Measurements from ENCODE around the gene GSE1. TPM values are rescaled to one million over a fixed set of nuclear protein-coding genes. Genes with fewer than 3 reads are reported as not detected.

GSE1 gene
- total RNA-seq, 1 experiment from 2014 or later = 124 TPM

- no peak for TF ChIP-seq PRDM15 (CRISPR knock-in tag; IDR thresholded peaks at IDR 0.05)
- no peak for TF ChIP-seq JUN (CRISPR knock-in tag; IDR thresholded peaks at IDR 0.05)
- no peak for TF ChIP-seq SOX15 (CRISPR knock-in tag; IDR thresholded peaks at IDR 0.05)
- TF ChIP-seq ZNF512 (CRISPR knock-in tag; IDR thresholded peaks at IDR 0.05; ENCODE audit: borderline replicate concordance) = no peak
Observed at GRCh38 chr16:85682516-85682915, 69.4 kb downstream of the GSE1 start (continued).

GRCh38 chr16:85683363-85683762, 70.2 kb downstream of the GSE1 start:
- POLR2A ChIA-PET = no interaction called here
- ATAC-seq (no peak), DNase-seq (ENCODE audit: low spot score) (no peak)
- peak overlapping the region; percentile 43; the same call in 1 of the 2 replicates for H3K27ac Mint-ChIP-seq
- H3K9me3 Mint-ChIP-seq = no peaks in the 10 kb centered on the region
- no peak overlapping the region for H3K4me3 Mint-ChIP-seq
- H3K27me3 Mint-ChIP-seq (ENCODE audit: low read depth) = no peaks in the 10 kb centered on the region
- peaks cover 12% of the 10 kb centered on the region for H3K4me1 Mint-ChIP-seq
- H3K36me3 Mint-ChIP-seq = peaks cover 38% of the 10 kb centered on the region
- TF ChIP-seq HMGA2 (CRISPR knock-in tag; IDR thresholded peaks at IDR 0.05) (no peak), E2F4 (CRISPR knock-in tag; IDR thresholded peaks at IDR 0.05; ENCODE audit: borderline replicate concordance, low read depth) (no peak), ELF4 (CRISPR knock-in tag; IDR thresholded peaks at IDR 0.05; ENCODE audit: low read depth) (no peak), ATF1 (CRISPR knock-in tag; IDR thresholded peaks at IDR 0.05) (no peak), CREM (CRISPR knock-in tag; IDR thresholded peaks at IDR 0.05) (no peak), OVOL2 (CRISPR knock-in tag; IDR thresholded peaks at IDR 0.05; ENCODE audit: borderline replicate concordance) (no peak)
- CTCF ChIA-PET = interaction anchor here (0.8 to 1.7 kb wide), 5 partner anchors 15 to 267 kb away, joined by 3 to 10 read pairs (median 4); no protein-coding TSS in a partner anchor

GRCh38 chr16:85685251-85685650, 72.1 kb downstream of the GSE1 start:
- ChIA-PET CTCF (interaction anchor here (0.6 to 1.6 kb wide), 5 partner anchors 10 to 295 kb away, joined by 3 to 9 read pairs (median 4); no protein-coding TSS in a partner anchor), POLR2A (interaction anchor here (1.6 kb wide), 1 partner anchor 9 kb away, joined by 4 read pairs; no protein-coding TSS in a partner anchor)
- H3K9me3 Mint-ChIP-seq = no peaks in the 10 kb centered on the region
- TF ChIP-seq ZNF121 (CRISPR knock-in tag; IDR thresholded peaks at IDR 0.05) = 0 out of 2 replicates have a peak, but pooled peaks have one; percentile 44
- TF ChIP-seq FOXP4 (CRISPR knock-in tag; IDR thresholded peaks at IDR 0.05) = no peak
- no peak for TF ChIP-seq CBFB (CRISPR knock-in tag; IDR thresholded peaks at IDR 0.05; ENCODE audit: low read depth)
- no peak for TF ChIP-seq ARID4B (CRISPR knock-in tag; IDR thresholded peaks at IDR 0.05; ENCODE audit: borderline replicate concordance)
- no peak for TF ChIP-seq RELA (CRISPR knock-in tag; IDR thresholded peaks at IDR 0.05; ENCODE audit: borderline replicate concordance)
- no peak for TF ChIP-seq PRRX2 (CRISPR knock-in tag; IDR thresholded peaks at IDR 0.05)
- TF ChIP-seq FOXK1 (CRISPR knock-in tag; IDR thresholded peaks at IDR 0.05) = no peak
- H3K27me3 Mint-ChIP-seq (ENCODE audit: low read depth) = peaks cover 8% of the 10 kb centered on the region; the same call in 1 of the 2 replicates
- DNase-seq (ENCODE audit: low spot score) = no peak
- H3K36me3 Mint-ChIP-seq = peaks cover 33% of the 10 kb centered on the region
- H3K4me3 Mint-ChIP-seq = no peak overlapping the region
- no peak overlapping the region for H3K27ac Mint-ChIP-seq
- ATAC-seq = no peak
- H3K4me1 Mint-ChIP-seq = peaks cover 12% of the 10 kb centered on the region
